ENCODE measurements around the gene ZNF14.
"Not testable (repeated sequence)": the region's sequence is repeated elsewhere in the genome, so short reads cannot be mapped to it uniquely, and the experiment has no call there.

The ZNF14 gene

GRCh38 chr19:19719798-19720197 lies 13.1 kb downstream of the ZNF14 start:
- no peak overlapping the region for H3K4me3 ChIP-seq (ENCODE audit: low read depth, low read length)
- TF ChIP-seq CTCF (IDR thresholded peaks at IDR 0.05; ENCODE audit: low read depth, low read length, missing control alignments) = no peak
- DNase-seq (ENCODE audit: low read depth) = no peak

GRCh38 chr19:19711934-19712828 lies 20.7 kb downstream of the ZNF14 start:
- DNase-seq (ENCODE audit: low read depth) = no peak
- no peak overlapping the region for H3K4me3 ChIP-seq (ENCODE audit: low read depth, low read length)
- TF ChIP-seq CTCF (IDR thresholded peaks at IDR 0.05; ENCODE audit: low read depth, low read length, missing control alignments) = no peak

GRCh38 chr19:19711306-19711933 lies 21.5 kb downstream of the ZNF14 start:
- DNase-seq (ENCODE audit: low read depth) = no peak
- H3K4me3 ChIP-seq (ENCODE audit: low read depth, low read length) = no peak overlapping the region
- no peak for TF ChIP-seq CTCF (IDR thresholded peaks at IDR 0.05; ENCODE audit: low read depth, low read length, missing control alignments)

- TF ChIP-seq CTCF (IDR thresholded peaks at IDR 0.05; ENCODE audit: low read depth, low read length, missing control alignments) = no peak
- H3K4me3 ChIP-seq (ENCODE audit: low read depth, low read length) = no peak overlapping the region
Observed at GRCh38 chr19:19710506-19710905, 22.4 kb downstream of the ZNF14 start.

GRCh38 chr19:19704836-19705235 lies 28.1 kb downstream of the ZNF14 start:
- no peak overlapping the region for H3K4me3 ChIP-seq (ENCODE audit: low read depth, low read length)
- no peak for TF ChIP-seq CTCF (IDR thresholded peaks at IDR 0.05; ENCODE audit: low read depth, low read length, missing control alignments)
- DNase-seq (ENCODE audit: low read depth) = no peak

More at GRCh38 chr19:19710506-19710905, 22.4 kb downstream of the ZNF14 start:
- no peak for DNase-seq (ENCODE audit: low read depth)

GRCh38 chr19:19700493-19700892 lies 32.4 kb downstream of the ZNF14 start:
- not testable (repeated sequence) for H3K4me3 ChIP-seq (ENCODE audit: low read depth, low read length); DNase-seq (ENCODE audit: low read depth)

- DNase-seq (ENCODE audit: low read depth) = no peak
- no peak overlapping the region for H3K4me3 ChIP-seq (ENCODE audit: low read depth, low read length)
- TF ChIP-seq CTCF (IDR thresholded peaks at IDR 0.05; ENCODE audit: low read depth, low read length, missing control alignments) = no peak
Observed at GRCh38 chr19:19697589-19697988, 35.3 kb downstream of the ZNF14 start.
